Measurements from ENCODE around the gene WARS2.

Gene WARS2

DNA sequence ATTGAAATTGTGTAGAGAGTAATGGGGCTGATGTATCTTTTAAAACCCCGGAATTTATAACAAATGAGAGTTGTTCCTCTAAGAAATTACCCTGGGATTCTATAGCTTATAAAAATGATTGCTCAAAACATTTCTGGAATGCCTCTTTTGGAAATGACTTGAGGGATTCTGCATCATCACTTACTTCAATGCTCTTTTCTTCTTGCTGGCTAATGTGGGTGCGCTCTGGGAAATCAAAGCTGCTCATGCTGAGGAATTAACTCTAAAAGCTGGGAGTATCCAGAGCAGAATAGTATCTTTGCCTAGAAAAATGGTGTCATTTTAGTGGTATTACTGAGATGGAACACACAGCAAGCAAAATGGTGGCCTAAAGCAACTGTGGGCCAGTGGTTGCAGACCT lies 129.3 kb downstream of the WARS2 start:
- no peak for DNase-seq

DNA sequence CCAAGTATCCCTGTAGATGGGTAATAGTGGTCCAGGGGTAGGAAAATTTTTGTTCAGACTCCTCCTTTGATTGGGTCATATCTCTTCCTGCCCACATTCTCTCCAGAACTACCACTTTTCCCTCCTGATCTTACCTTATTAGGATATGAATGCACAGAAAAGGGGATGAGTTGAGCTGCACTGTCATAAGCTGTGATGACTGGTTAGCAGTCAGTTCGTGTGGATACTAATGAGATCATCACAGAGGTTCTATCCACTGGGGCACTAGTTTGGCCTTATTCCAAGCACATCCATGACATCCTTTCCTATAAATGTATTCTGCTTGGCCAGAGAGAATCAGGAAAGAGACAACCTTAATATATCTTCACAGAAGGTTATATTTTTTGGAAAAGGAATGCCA lies 130.3 kb downstream of the WARS2 start:
- no peak for DNase-seq

DNA sequence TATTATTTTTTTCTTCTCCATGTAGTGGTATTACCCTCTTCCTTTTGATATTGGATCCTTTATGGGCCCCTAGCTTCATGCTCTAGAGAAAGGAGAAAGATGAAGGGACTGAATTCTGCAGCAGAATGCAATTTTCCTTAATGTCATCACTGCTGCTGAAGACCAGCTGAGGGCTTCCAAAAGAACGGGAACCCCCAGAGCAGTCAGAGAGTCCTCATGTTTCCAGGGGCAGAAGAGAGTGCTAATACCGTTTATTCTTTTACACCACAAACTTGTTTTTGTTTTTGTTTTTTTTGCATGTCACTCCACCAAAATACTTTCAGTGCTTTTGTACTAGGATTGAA lies 131.2 kb downstream of the WARS2 start:
- no peak for DNase-seq

DNA sequence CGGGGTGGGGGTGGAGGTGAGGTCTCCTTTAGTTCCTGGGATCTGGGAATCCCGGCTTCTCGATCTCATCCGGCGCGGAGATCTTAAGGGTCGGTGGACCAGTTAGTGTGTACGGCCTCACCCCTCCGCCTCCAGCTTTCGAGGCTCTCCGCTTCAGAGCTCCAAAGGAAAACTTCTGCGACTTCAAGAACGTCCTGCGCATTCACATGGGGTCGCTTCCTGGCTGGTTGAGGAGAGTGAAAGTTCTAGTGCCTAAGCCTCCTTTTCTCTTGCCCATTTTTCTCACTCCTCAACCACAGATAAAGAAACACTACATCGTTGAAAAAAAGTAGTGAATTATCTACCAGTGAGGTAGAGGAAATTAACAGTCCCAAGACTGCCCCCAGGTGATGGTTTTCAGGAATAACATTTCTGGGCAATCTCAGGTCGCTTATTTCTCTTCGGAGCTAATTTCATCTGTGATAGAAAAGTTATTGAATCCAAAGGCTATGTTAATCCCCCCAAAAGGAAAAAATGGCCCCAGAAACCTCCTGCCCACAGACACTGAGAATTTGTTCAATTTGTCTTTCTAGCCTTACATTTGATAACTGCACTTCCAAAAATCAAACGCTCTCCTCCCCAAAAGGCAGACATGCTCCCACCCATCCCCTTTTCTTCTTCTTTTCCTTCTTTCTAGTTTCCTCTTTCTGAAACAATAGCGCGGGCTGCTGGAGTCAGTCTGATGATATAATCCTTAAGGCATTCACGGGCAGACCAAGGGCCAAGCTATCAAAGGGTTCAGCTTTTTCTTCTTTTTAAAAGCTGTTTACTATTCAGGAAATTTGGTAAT lies 131.8 kb downstream of the WARS2 start:
- DNase-seq = peak; percentile 78

DNA sequence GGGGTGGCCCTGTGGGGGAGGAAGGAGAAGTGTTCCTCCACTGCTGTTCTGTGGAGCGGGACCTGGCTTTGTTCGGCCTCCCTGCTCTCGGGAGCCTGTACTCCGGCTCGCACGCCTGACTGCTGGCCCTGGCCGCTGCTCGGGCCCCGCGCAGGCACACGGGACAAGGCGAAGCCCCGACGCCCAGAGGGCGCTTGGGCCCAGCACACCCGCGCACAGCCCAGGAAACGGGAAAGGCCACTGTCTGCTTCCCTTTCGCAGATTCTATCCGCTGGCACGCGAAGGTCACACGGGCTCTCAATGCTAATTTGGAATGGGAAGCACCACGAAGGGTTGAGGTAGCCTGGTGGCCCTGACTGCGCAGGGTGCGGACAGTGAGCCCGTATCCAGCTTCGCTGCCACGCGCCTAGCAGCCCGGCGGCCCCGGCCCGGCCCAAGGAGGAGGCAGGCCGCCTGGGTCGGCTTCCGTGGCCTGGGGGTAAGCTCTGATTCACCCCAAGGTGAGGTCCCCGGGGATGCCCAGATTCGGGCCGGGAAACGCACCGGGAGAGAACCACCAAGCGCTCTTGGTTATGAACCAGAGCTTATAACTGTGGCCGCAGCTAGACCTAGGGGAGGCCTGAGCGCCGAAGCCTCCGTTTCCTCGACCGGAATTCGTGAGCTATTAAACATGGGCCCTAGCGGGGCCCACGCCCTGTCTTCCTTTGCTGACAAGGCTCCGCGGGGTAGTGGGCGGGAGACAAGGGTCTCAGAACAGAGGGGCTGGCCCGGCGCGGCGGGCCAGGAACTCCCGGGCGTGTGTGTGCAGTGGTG lies 132.6 kb downstream of the WARS2 start:
- DNase-seq = peak; percentile 10

DNA sequence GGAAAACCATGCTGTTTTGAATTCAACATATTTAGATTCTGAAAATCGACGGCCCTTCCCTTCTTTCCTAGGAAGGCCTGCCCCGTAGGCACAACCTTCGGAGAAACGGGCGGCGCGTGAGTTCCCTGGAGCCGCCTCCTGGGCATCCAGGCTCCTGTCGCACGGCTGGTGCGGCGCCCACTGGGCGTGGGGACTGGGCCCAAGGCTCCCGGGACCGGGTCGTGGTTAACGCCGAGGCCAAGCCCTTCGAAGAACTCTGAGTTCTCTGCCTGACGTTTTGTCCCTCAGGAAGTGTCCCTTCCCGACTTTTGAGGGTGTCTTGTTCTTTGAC lies 133.1 kb downstream of the WARS2 start:
- DNase-seq = no peak

DNA sequence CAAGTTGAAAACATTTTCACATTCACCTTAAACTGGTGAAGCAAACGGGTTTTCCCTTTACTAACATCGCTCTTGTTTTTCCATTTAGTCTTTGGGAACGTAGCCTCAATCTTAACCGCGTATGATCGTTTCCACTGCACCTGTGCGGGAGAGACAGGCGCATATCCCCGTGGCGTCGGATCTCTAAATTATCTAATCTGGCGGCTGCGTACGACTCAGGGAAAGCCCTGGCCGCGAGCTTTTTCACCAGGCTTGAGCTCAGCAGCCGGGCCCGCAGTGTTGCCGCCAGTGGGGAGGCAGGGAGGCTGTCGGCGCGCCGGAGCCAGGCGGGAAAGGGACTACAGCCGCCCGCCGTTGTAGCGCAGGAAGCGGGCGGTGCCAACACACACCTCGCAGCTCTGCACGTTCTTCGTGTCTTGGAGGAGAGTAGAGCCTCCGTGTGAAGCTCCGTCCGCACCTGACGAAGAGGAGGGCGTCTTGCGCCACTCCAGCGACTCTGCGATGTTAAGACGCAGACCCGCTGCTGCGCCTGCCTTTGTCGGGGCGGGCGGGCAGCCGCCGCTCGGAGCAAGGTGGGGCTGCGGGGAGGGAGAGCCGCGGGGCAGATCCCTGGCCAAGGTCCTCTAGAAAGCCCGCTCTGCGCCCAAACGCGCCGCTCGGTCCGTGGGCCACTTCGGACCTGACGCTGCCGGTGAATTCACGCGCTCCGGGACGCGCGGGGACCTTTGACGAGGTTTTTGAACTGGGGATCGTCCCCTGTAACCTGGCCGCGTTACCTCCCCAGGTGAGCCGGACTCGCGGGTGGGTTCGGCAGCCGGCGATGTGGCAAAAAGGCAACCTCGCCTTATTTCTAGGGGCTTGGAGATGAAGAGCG lies 133.8 kb downstream of the WARS2 start:
- DNase-seq = no peak

DNA sequence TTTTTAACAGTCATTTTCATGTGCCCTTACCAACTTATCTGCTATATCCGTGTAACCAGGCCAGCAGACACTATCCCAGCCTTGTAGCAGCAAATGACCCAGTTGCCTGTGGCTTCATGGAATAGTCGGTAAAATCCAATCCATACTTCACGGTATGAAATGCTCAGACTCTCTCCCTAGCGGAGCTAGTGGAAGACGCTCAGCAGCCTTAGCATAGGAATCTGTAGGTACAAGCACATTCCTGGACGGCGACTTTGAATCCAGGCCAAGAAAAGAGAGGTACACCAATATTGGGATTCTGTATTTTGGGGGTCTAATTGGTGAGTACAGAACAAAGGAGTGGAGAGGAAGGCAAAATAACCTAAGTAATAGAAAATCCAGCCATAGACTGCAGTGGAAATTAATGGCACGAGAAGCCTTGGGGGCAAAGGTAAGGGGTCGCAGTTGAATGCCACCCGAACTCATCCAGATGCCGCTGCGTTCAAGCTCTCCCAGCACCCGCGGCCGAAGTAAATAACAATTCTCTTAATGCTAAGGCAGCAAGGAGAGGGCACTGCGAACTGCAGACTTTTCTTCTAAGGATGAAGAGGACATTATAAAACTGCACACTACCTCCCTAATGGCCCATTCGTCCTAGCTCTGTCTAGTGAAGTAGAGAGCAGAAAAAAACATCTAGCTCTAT lies 134.6 kb downstream of the WARS2 start:
- no peak for DNase-seq

DNA sequence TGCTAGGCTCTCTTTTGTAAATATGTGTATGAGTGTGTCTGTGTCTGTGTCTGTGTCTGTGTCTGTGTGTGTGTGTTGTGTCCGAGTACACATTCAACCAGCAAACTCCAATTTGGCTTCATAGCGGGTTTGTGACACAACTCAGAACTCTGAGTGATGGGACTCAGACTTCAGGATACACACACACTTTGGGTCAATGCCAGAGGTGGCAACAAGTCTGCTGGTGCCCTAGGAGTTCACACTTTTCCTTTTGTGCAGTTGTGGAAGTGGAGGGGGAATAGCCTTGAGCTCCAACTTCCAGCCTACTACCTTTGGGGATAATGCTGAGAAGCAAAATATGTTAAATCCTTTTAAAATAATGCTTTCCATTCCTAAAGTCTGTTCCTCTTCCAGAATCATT lies 135.7 kb downstream of the WARS2 start:
- no peak for DNase-seq

DNA sequence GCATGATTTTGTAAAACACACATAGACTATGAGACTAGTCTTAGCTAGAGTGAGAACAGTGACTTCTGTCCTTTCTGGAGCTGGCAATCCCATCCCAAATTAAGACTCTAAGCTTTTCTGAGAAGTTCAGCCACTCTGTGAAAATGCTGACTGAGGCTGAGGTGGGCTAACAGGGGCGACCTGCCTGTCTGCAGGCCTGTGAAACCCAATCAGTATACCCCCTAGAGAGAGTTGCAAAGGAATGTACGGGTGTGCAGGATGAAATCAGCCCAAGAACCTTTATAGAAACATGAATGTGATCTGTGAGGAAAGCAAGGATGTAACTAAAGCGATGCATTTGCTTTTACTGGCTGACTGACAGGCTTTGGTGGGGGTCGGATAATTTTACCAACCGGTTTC lies 136.3 kb downstream of the WARS2 start:
- DNase-seq = no peak

DNA sequence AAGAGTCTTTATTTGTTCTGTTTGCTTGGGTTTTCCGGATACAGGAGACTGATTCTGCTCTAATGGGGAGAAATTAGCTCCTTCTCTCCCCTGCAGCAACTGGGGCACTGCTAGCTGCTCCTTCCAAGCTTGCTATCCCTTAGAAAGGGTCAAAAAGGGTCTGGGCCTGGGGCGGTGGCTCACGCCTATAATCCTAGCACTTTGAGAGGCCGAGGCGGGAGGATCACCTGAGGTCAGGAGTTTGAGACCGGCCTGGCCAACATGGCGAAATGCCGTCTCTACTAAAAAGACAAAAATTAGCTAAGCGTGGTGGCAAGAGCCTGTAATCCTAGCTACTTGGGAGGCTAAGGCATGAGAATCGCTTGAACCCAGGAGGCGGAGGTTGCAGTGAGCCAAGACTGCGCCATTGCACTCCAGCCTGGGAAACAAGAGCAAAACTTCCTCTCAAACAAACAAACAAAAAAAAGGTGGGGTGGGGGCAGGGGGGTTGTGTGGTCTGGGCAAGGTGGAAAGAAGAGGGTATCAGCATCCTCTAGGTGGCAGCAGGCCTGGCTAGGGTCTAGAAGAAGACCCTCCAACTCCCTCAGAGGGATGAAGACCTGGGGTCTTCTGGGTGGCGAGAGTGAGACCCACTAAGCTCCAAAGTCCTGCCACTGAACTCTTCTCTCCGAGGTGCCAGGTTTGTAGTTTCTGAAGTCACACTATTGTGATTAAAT lies 136.9 kb downstream of the WARS2 start:
- no peak for DNase-seq

DNA sequence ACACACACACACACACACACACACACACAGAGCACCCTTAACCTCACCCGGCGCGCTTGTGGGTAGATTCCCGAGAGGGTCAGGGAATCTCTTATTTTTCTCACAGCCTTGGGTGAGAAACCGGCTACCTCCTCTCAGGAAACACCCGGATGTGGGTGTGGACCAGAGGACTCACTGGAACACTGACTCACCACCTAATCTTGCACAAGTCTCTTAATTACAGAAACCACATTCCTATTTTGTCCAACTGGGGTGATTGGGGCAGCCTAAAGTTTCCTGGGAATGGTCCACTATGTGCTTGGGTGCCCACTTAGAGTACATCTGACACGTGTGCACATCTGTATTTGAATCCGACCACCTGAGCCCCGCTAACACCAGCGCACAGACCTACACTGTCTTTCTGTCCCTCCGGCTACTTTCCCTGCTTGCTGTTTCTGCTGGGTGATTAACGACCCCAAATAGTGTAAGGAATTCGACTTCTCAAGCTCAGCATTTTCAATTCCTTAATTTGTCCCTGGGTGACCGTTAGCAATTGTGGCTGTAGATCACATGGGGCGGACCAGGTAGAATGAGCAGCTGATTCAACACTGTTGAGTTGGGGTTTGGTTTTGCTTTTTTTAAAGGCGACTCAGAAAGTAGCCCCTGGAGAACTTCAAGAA lies 138.3 kb downstream of the WARS2 start:
- DNase-seq = no peak

DNA sequence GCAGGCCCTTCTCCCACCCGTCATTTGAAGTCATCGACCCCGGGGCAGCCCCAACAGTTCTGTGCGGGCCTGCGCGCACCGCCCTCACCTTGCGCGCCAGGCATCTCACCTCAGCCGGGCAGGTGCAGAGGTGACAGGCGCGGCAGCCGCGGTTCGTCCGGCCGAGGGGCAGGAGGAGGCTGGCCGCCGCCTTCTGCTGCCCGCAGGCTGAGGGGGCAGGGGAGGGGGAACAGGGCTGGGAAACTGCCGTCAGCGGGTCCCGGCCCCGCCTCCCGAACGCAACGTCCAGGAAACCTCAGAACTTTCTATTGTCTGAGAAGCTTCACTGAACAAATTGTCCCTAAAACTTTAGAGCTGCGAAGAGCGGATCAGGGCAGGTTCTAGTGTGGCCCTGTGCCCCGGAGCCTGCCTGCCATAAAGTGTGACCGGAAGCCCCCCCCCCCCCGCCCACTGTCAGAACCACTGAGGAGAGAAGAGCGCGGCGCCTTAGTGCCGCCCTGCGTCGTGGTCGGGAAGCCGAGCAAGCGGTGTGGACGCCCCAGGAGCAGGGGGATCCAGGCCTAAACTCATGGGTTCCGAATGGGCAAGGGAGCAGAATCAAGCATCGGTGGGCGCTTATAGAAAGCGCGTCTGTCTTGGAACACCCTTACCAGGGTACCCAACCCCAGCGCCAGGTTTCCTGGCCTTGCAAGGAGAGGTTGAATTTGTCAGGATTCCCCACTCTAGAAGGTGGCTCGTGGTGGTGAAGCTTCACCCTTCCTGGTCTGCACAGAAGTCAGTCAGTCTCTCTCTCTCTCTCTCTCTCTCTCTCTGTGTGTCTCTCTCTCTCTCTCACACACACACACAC lies 139.0 kb downstream of the WARS2 start:
- DNase-seq = no peak

DNA sequence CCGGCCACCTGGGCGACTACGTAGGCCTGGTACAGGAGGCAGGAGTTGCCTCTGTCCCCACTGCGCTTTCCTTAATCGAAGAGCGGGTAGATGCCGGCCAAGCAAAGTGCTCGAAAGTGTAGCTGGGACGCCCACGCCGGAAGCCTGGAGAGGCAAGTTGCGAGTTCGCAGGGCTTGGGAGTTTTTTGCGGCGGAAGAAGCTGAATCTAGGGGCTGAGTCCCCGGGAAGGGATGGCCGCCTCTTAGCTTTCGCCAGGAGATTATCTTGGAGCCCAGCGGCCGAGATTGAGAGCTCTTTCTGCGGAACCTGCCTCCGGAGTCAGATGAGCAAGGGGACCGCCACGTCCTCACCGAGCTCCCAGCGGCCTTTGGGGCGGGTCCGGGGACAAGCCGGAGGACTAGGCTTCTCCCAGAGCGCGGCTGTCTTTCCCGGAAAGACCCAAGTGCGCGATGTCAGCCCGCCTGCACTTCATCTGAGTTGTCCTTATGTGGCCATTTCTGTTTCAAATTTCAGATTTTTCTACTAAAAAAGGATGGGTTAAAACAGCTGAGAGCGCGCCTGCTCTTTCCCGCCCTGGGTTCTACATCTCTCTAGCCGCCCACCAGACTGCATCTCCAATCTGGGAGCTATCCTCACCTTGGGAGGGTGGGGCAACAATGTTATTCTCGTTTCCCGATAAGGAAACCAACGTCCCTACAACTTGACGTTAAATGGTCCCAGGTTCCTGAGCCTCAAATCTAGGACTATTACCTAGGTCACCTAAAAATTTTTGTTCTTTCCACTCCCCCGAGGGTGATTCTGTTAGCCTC lies 139.9 kb downstream of the WARS2 start:
- DNase-seq = no peak

DNA sequence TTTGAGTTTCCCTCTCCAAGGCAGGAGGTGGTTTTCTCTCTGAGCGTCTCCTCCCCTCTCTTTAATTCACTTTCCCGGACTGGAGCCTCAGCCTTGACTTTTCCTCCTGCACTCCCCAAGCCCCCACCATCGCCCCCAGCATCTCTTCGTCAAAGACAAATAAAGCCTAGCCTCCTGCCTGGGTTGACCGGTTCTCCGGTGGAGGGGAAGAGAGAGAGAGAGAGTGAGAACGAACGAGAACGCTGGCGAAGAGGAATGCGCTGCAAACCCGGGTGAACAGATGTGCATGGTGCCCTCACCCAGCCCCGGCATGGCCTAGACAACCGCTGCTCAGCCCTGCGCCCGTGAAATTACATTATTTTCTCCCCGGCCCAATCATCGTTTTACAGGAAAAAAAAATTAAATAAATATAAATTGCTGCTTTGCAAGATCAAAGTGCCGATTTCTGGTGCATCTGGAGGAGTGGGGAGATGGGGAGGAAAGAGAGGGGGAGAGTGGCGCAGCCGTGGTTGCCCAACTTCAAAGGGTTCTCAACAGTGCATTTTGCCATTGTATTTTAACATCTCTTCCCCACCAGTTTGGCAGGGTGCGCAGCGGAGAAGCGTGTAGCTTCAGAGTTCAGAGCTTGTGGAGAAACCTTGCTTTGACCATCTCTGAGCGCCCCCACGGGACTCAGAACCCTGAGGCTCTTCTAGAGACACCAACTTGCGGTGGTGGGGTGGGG lies 140.9 kb downstream of the WARS2 start:
- no peak for DNase-seq

DNA sequence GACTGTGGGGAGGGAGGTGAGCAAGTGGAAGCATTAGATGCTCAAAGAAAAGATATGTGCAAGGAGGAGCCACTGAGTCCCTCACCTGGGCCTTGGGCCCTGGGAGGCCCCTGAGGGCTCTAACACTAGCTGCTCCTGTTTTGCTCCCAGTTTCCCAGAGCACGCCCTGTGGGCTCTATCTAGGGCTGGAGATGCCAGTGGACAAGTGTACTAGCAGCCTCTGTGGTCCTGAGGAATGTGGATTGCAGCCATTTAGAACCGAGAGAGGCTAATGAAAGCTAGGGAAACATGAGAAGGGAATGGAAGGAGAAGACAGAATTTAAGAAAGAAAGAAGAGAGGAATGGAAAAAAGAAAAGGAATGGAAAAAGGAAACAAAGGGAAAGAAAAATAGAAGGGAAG lies 142.3 kb downstream of the WARS2 start:
- DNase-seq = no peak

DNA sequence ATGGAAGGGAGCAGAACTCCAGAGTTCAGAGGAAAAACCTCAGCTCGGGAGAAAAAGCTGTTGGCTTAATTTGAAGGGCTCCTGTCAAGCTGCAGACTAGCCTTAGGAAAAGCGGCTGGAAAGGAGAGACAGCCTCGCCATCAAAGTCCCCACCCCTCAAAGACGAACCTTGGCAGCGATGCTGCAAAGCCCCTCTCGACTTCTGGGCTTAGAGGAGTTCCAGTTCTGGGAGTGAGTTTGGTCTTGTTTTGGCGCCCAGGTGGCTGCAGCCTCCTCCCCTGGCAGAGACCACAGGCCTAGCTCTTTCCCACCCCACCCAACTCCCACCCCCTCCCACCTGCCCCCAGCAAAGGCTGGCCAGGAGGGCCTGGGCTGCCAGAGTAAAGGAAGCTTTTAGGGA lies 143.2 kb downstream of the WARS2 start:
- DNase-seq = no peak

DNA sequence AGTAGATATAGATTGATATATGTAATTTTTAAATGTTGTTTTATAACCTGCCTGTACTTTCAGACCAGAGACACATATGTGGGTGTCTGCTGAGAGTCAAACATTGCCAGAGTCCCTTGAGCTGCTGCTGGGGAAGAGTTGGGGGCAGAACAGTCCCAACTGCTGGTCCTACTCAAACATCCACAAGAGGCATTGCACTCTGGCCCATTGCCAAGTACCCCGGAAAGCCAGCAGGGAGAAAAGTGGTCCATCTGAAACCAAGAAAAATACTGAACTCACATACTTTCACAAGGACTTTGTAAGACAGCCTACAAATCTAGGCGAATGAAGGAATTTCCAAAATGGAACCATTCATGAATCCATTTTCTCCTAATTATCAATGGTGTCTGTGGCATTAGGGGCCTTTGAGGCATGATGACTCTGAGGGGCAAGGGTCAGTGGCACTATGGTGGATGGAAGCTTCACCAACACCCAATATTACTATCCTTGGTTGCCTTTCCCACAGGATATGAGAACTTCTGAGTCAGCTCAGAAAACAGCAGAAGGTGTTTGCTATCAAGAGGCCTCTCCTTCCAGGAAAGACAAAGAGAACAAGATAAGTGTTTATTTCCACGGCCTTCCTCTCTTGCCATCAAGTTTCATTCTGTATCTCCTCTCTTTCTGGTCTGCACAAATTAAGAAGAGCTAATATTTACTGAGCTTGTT lies 145.0 kb downstream of the WARS2 start:
- DNase-seq = no peak

DNA sequence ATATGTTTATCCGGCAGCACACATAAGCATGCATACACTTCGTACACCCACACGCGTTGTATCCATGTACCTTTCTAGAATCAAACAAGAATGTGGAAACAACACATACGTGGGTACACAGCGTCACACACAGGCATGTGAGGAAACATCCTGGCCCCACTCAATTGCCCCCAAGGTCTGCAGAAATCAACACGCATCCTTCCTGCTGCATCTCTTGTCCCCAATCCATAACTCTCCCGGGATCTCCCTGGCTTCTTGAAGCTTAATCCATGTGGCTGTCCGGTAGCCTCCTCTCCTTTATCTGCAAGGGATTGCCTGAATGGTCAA lies 146.8 kb downstream of the WARS2 start:
- DNase-seq = no peak

Data from NCI-H1092 treated with DMSO at 0.1 percent for 48 hours (cell line).